Heart left ventricle (tissue), 16 donors: ENCODE measurements around the gene BAK1. TPM values are rescaled to one million over a fixed set of nuclear protein-coding genes. Genes with fewer than 3 reads are reported as not detected.

ENCODE experiments used
- ATAC-seq, 4 donors: fragments of 200-7000 bp; cut with Tn5 transposase; one replicate each; pipeline ENCODE4 v1.9.1; 2020 to 2022; ENCODE audit warnings: moderate library complexity in 4 of 4, mild to moderate bottlenecking in 3 of 4, moderate number of reproducible peaks in 1 of 4
- DNase-seq, 5 donors: peaks; one replicate each; pipeline ENCODE4 v3.0.0-alpha.2; 2020
- H3K27ac ChIP-seq, 12 donors: fragments of 200-600 bp; sonication (generic) in 4 of 12; one replicate each; pipeline versions ENCODE4 v1.5.0 to v1.8.0; 2016 to 2022; ENCODE audit warnings: mild to moderate bottlenecking in 2 of 12
- H3K27me3 ChIP-seq, 9 donors: fragments of 200-600 bp; sonication (generic) in 2 of 9; one replicate each; pipeline versions ENCODE4 v1.5.1 to v1.8.0; 2016 to 2022; ENCODE audit warnings: mild to moderate bottlenecking in 3 of 9
- H3K36me3 ChIP-seq, 9 donors: fragments of 200-600 bp; sonication (generic) in 2 of 9; one replicate each; pipeline versions ENCODE4 v1.5.0 to v1.8.0; 2018 to 2022; ENCODE audit warnings: mild to moderate bottlenecking in 2 of 9
- H3K4me1 ChIP-seq, 12 donors: fragments of 200-600 bp; sonication (generic) in 4 of 12; one replicate each; pipeline versions ENCODE4 v1.5.0 to v1.8.0; 2016 to 2022; ENCODE audit warnings: mild to moderate bottlenecking in 3 of 12
- H3K4me3 ChIP-seq, 12 donors: fragments of 200-600 bp; sonication (generic) in 4 of 12; one replicate each; pipeline versions ENCODE4 v1.5.0 to v1.8.0; 2017 to 2022; ENCODE audit warnings: mild to moderate bottlenecking in 9 of 12, moderate library complexity in 4 of 12
- H3K9me3 ChIP-seq, 12 donors: fragments of 200-600 bp; sonication (generic) in 4 of 12; one replicate each; pipeline versions ENCODE4 v1.5.0 to v1.8.0; 2016 to 2022; ENCODE audit warnings: mild to moderate bottlenecking in 1 of 12
- POLR2A ChIP-seq, 2 donors: fragments of 450-650 bp; IDR thresholded peaks; one replicate each; pipeline ENCODE4 v1.6.1; 2017; ENCODE audit warnings: antibody characterized with exemption in 2 of 2, mild to moderate bottlenecking in 2 of 2, moderate library complexity in 2 of 2
- WGBS, 4 donors: extraction: QIAGEN DNeasy Blood & Tissue Kit in 2 of 4; methylation state at CpG; one replicate each; pipeline versions ENCODE4 v1.1.5 to v1.1.7; 2013 to 2018; 5-methylcytosine and 5-hydroxymethylcytosine counted together
- intact Hi-C, 10 donors: fragments of 100-400 bp; cut with DNase I; formaldehyde crosslinking; loops; one replicate each; pipeline versions ENCODE4 v1.11.1 to v1.14.2; 2022
- polyA plus RNA-seq, 2 donors: library from polyadenylated mRNA; stranded (reverse); fragments of 200-250 nt; gene quantifications; one replicate each; pipeline ENCODE4 v1.2.3, GENCODE V29; 2013
- total RNA-seq, 9 donors: library from RNA; depleted of rRNA in 2 of 9; stranded (reverse); fragments of >200 nt in 2 of 9; fragmentation: NEBNext Ultra II Directional in 3 of 9; extraction: Animal tissue kit (Norgen Biotek cat#: 25700) in 3 of 9; gene quantifications; one replicate each; pipeline versions ENCODE4 v1.1.0 to v1.2.4, GENCODE V29; 2016 to 2023
- TF ChIP-seq, protein P1 (sequence below), 12 donors: fragments of 200-600 bp; sonication (generic) in 4 of 12; IDR thresholded peaks; one replicate each; pipeline versions ENCODE4 v1.5.0 to v1.8.0; 2018 to 2022; ENCODE audit warnings: antibody characterized with exemption in 12 of 12, mild to moderate bottlenecking in 5 of 12
- donor health status: ischemic (EF 13 %, LVEDD 7.1; RV severe dilation, severe dysfunction).
- donor health status: healthy with polysubstance abuse.
- donor health status: DM: no; HTN: yes; CAD: no.
- donor health status: DM: no; HTN: no; CAD: no.
- donor health status: ischemic (EF 25% LVEDD 6.9; RV normal size, moderate dysfunction).
- donor health status: ischemic (EF 25% LVEDD 5.7; RV mildly dilated, moderate dysfunction).
- donor health status: healthy.
- donor health status: DM: yes; HTN: yes; CAD: no.
- donor health status: ischemic (EF 35%, LVEDD 5.7; RV mildly dilated, moderate dysfunction).
- donor health status: nonischemic (EF 11% LVEDD 7.7; RV severe dilation, severe dysfunction).
- donor health status: DM: yes; HTN: yes; CAD: no.
- donor health status: PGD.
- donor health status: ischemic (EF 29% LVEDD 5.4; RV normal size, mild dysfunction).
- donor health status: nonischemic (EF 23%, LVEDD 6.1; RV moderate dilation, normal function).

The BAK1 gene
- total and polyA plus RNA-seq, 11 donors = 13.9 to 55.3 (median 18.9) TPM

DNA sequence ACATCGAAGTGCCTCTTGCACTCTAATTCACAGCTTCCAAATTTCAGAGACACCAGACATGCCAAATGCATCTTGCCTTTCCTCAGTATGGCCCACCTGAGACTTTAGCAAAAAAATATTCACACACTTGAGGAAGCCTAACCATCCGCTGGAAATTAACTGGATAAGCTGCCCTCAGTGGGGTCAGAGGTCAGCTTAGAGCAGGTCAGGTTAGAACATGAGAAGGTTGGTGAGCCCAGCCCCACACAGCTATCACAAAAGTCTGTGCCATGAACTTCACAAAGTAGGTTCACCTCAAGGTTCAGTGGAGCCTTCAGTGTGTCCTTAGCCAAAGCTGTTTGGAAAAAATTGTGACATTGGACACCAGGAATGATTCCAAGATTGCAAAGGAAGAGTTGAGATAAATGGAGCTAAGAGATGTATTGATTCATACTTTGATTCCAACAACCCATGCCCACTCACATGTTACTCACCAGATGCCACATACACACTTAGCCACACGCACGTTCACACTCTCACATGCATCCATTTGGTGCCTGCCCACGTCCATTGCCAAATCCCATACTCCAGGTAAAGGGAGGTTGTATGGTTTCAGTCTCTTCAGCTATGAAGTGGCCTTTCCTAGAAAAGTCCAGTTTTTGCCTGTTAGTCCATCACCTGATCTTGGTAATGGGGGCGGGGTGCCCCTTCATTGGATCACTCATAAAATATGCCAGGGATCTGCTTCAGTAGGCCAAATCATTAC is 11.1 kb downstream of the BAK1 start:
- ATAC-seq = no peak
- DNase-seq = no peak
- Histone ChIP-seq H3K4me3 (no peak overlapping the region), H3K27ac (no peak overlapping the region), H3K36me3 (peaks cover 0 to 8% (median 4%) of the 10 kb centered on the region in 9 donors), H3K9me3 (no peaks in the 10 kb centered on the region), H3K27me3 (no peaks in the 10 kb centered on the region), H3K4me1 (peaks cover 0 to 16% (median 7%) of the 10 kb centered on the region in 12 donors)
- 94 to 98% (median 96%) methylated on average over 6 of the region's 6 CpGs for WGBS, 4 donors
- TF ChIP-seq POLR2A (IDR thresholded peaks at IDR 0.05) = no peak
- TF ChIP-seq, protein P1, sequence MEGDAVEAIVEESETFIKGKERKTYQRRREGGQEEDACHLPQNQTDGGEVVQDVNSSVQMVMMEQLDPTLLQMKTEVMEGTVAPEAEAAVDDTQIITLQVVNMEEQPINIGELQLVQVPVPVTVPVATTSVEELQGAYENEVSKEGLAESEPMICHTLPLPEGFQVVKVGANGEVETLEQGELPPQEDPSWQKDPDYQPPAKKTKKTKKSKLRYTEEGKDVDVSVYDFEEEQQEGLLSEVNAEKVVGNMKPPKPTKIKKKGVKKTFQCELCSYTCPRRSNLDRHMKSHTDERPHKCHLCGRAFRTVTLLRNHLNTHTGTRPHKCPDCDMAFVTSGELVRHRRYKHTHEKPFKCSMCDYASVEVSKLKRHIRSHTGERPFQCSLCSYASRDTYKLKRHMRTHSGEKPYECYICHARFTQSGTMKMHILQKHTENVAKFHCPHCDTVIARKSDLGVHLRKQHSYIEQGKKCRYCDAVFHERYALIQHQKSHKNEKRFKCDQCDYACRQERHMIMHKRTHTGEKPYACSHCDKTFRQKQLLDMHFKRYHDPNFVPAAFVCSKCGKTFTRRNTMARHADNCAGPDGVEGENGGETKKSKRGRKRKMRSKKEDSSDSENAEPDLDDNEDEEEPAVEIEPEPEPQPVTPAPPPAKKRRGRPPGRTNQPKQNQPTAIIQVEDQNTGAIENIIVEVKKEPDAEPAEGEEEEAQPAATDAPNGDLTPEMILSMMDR (IDR thresholded peaks at IDR 0.05) = no peak
- intact Hi-C loops = no loop called here

DNA sequence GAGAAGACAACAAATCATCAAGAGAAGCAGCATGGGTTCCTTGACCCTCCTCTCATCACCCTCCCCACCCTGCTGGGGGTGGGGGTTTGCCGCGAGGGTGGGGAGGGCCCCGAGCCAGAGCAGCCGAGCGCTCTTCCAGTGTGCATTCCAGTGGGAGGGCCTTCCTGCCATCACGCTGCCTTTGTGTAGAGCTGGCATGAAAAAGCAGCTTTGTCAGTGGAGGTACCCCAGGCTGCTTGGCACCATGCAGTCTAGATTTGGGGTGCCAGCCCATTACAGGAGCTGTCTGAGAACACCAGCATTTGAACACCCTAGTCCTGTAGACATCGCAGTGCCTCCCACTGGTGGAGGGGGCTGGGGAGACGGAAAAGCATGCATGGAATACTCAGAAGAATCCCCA is 12.2 kb downstream of the BAK1 start:
- H3K27me3 ChIP-seq = no peaks in the 10 kb centered on the region
- H3K36me3 ChIP-seq = peaks cover 0 to 4% (median 0%) of the 10 kb centered on the region in 9 donors
- no peak overlapping the region for H3K4me3 ChIP-seq
- DNase-seq = peak in 1 of 5 donors; percentile 12
- intact Hi-C loops = no loop called here
- no peaks in the 10 kb centered on the region for H3K9me3 ChIP-seq
- TF ChIP-seq, protein P1 (IDR thresholded peaks at IDR 0.05) = no peak
- no peak for TF ChIP-seq POLR2A (IDR thresholded peaks at IDR 0.05)
- ATAC-seq = no peak
- H3K4me1 ChIP-seq = peaks cover 0 to 16% (median 7%) of the 10 kb centered on the region in 12 donors
- 50 to 86% (median 75%) methylated on average over 8 of the region's 8 CpGs for WGBS, 4 donors
- H3K27ac ChIP-seq = no peak overlapping the region

DNA sequence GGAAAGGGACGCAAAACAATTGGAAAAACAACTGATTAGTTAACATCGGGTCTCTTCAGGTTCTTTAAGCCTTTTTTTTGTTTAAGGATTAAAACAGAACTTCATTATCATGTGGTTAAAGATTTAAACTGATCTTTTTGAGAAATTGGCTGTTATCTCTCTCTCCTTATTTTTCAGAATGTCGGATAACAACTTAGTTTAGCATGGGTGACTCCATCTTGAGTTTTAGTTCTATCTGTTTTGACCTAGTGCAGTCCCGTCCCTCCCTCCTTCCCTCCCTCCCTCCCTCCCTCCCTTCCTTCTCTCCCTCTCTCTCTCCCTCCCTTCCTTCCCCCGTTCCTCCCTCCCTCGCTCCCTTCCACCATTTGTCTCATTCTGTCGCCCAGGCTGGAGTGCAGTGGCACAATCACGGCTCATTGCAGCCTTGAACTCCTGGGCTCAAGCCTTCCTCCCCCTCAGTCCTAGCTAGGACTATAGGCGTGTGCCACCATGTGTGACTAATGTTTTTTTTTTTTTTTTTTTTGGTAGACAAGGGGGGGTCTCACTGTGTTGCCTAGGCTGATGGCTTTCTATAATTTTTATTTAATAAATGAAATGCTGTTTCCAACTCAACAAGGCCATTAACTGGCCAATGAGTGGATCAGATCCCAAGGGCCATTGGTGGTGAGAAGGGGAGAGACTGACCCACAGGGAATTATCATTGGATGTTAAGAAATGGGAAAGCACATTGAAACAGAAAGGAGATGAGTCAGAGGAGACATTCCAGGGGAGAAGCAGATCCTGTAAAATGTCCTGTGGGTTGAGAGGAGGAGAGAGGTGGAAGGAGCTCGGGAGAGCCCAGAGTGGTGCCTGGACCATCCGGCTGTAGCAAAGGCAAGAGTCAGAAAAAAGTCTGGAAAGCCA is 13.6 kb downstream of the BAK1 start:
- Histone ChIP-seq H3K4me3 (no peak overlapping the region), H3K27ac (no peak overlapping the region), H3K9me3 (no peaks in the 10 kb centered on the region), H3K4me1 (peaks cover 0 to 7% (median under 1%) of the 10 kb centered on the region in 12 donors), H3K27me3 (no peaks in the 10 kb centered on the region), H3K36me3 (no peaks in the 10 kb centered on the region)
- intact Hi-C loops = no loop called here
- no peak for ATAC-seq
- no peak for DNase-seq
- WGBS, 4 donors = 78 to 80% (median 80%) methylated on average over 11 of the region's 11 CpGs
- no peak for TF ChIP-seq POLR2A (IDR thresholded peaks at IDR 0.05)
- TF ChIP-seq, protein P1 (IDR thresholded peaks at IDR 0.05) = no peak

DNA sequence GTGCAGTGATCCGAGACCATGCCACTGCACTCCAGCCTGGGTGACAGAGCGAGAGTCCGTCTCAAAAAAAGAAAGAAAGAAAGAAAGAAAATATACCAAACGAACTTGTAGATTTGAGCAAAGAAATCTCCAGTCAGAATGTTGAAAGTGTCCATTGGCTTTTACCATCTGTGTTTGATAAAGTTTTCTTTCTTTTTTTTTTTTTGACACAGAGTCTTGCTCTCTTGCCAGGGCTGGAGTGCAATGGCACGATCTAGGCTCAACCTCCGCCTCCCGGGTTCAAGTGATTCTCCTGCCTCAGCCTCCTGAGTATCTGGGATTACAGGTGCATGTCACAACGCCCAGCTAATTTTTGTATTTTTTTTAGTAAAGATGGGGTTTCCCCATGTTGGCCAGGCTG is 21.3 kb downstream of the BAK1 start:
- TF ChIP-seq, protein P1 (IDR thresholded peaks at IDR 0.05) = no peak
- no peak for TF ChIP-seq POLR2A (IDR thresholded peaks at IDR 0.05)
- intact Hi-C loops = no loop called here
- Histone ChIP-seq H3K27ac (no peak overlapping the region), H3K36me3 (no peaks in the 10 kb centered on the region), H3K27me3 (no peaks in the 10 kb centered on the region), H3K4me3 (no peak overlapping the region), H3K4me1 (no peaks in the 10 kb centered on the region), H3K9me3 (no peaks in the 10 kb centered on the region)
- 85 to 96% (median 91%) methylated on average over 8 of the region's 8 CpGs for WGBS, 4 donors
- ATAC-seq (no peak), DNase-seq (no peak)
